RCC 7860 (cell line): ENCODE data around the gene EPHA4.

ENCODE experiments used
- DNase-seq: peaks from one replicate; pipeline ENCODE4 v3.0.0-alpha.2; 2015; ENCODE audit warnings: low spot score
- FAIRE-seq: peaks from 2 replicates; lab custom pipeline; 2012; peaks lifted over from hg19 to GRCh38; lab: Jason Lieb, UNC

Gene EPHA4

GRCh38 chr2:221372159-221372884, 199.8 kb downstream of the EPHA4 start:
- FAIRE-seq (no peak), DNase-seq (no peak)

GRCh38 chr2:221371347-221371746, 200.8 kb downstream of the EPHA4 start:
- no peak for FAIRE-seq
- DNase-seq = no peak

GRCh38 chr2:221370857-221371211, 201.3 kb downstream of the EPHA4 start:
- DNase-seq (no peak), FAIRE-seq (no peak)

GRCh38 chr2:221370076-221370856, 201.8 kb downstream of the EPHA4 start:
- FAIRE-seq = no peak
- no peak for DNase-seq
